PFSK-1 (cell line): ENCODE results near the gene LGR4.

Experiments
- FOXP2 ChIP-seq: optimal IDR thresholded peaks from 2 replicates; pipeline ENCODE3; 2011; ENCODE audit warnings: borderline replicate concordance, control low read depth, inconsistent platforms; ENCODE audit not compliant: insufficient read depth; ENCODE audit errors: extremely low read length, extremely low read depth
- POLR2AphosphoS5 ChIP-seq: IDR thresholded peaks from 2 replicates; pipeline ENCODE4 v1.6.1; 2012; ENCODE audit warnings: low read depth, mild to moderate bottlenecking, control low read depth, low read length, moderate library complexity
- SIN3A ChIP-seq: IDR thresholded peaks from 2 replicates; pipeline ENCODE4 v1.6.1; 2012; ENCODE audit warnings: mild to moderate bottlenecking, low read length, moderate library complexity, borderline replicate concordance; ENCODE audit not compliant: insufficient read depth
- TAF1 ChIP-seq: IDR thresholded peaks from 2 replicates; pipeline ENCODE4 v1.6.1; 2012; ENCODE audit warnings: low read length, control low read depth, borderline replicate concordance; ENCODE audit not compliant: insufficient read depth
- TF ChIP-seq, protein P1 (sequence below), 2 experiments: IDR thresholded peaks; 2 replicates each; pipeline versions ENCODE4 v1.6.1 to v1.8.0; 2011 to 2012; ENCODE audit warnings: low read depth in 2 of 2, low read length in 2 of 2, control low read depth in 1 of 2, inconsistent platforms in 1 of 2, mild to moderate bottlenecking in 1 of 2, moderate library complexity in 1 of 2; ENCODE audit not compliant: insufficient read depth in 1 of 2

The LGR4 gene

DNA sequence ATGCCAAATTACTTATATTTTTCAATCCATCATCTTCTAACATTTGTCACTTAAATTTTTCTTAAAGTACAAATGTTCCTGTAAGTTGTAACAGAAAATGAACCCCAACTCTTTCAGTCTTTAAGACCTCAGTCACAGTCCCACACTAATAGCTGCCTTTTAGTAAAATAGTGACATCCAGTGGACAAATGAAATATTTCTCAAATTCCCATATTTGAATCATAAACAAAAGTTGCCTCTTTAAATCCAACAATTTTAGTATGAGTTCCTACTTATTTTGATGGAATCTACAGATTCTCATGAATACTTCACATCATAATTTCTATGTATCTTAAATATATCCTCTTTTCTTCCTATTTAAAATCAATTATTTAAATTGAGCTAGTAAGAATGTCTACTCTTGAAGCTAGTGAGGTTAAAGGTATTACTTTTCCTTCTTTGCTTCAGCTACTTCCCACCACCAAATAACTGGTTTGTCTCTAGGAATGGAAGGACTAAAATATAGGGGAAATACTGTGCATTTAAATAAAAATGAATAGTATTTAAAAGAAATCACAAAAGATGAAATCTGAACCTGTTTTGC, 24.8 kb upstream of the LGR4 start:
- TF ChIP-seq POLR2AphosphoS5 (no peak), SIN3A (no peak), TAF1 (no peak), FOXP2 (no peak)
- TF ChIP-seq, protein P1, sequence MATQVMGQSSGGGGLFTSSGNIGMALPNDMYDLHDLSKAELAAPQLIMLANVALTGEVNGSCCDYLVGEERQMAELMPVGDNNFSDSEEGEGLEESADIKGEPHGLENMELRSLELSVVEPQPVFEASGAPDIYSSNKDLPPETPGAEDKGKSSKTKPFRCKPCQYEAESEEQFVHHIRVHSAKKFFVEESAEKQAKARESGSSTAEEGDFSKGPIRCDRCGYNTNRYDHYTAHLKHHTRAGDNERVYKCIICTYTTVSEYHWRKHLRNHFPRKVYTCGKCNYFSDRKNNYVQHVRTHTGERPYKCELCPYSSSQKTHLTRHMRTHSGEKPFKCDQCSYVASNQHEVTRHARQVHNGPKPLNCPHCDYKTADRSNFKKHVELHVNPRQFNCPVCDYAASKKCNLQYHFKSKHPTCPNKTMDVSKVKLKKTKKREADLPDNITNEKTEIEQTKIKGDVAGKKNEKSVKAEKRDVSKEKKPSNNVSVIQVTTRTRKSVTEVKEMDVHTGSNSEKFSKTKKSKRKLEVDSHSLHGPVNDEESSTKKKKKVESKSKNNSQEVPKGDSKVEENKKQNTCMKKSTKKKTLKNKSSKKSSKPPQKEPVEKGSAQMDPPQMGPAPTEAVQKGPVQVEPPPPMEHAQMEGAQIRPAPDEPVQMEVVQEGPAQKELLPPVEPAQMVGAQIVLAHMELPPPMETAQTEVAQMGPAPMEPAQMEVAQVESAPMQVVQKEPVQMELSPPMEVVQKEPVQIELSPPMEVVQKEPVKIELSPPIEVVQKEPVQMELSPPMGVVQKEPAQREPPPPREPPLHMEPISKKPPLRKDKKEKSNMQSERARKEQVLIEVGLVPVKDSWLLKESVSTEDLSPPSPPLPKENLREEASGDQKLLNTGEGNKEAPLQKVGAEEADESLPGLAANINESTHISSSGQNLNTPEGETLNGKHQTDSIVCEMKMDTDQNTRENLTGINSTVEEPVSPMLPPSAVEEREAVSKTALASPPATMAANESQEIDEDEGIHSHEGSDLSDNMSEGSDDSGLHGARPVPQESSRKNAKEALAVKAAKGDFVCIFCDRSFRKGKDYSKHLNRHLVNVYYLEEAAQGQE (IDR thresholded peaks at IDR 0.05; ENCODE audit: insufficient read depth in 1 of 2, low read depth in 2 of 2, low read length in 2 of 2): no peak

DNA sequence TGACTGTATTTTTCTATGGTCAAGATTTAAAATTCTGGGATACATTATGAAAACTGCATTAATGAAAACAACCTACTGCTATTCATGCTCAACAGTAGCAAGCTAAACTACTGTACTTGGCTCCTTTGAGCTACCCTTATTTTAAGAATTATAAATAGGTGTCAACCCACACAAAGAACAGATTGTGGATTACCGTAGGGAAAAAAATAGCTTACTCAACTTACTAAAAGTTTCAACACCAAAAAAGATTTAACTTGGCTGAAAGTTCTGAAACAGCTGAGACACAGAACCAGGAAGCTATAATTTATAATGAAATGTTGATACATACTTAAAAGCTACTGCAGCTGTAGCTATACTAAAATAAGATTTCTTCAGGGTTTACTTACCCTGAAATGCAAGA, 23.9 kb upstream of the LGR4 start:
- TF ChIP-seq, protein P1 (IDR thresholded peaks at IDR 0.05; ENCODE audit: insufficient read depth in 1 of 2, low read depth in 2 of 2, low read length in 2 of 2): no peak
- TF ChIP-seq SIN3A (no peak), FOXP2 (no peak), POLR2AphosphoS5 (no peak)

DNA sequence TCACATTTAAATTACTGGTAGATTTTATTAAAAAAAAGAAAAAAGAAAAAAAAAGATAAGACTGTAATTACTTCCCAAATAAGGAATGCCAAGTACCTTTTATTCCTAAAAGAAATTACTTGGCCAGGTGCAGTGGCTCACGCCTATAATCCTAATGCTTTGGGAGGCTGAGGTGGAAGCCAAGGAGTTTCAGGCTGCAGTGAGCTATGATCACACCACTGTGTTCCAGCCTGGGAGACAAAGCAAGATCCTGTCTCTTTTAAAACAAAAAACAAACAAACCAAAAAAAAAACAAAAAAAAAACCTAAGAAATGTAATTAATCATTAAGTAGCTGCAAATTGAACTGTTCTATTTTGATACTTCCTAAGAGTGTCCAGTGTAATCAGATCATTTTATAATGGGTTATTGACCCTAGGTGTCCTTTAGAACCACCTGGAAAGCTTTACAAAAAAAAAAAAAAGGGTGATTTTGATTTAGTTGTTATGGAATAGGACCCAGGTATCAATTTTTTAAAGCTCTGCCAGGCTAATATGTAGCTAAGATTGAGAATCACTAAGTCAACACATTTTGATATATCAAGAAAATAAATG, 23.2 kb upstream of the LGR4 start:
- TF ChIP-seq POLR2AphosphoS5 (no peak), SIN3A (no peak), TAF1 (no peak)
- TF ChIP-seq, protein P1 (IDR thresholded peaks at IDR 0.05; ENCODE audit: insufficient read depth in 1 of 2, low read depth in 2 of 2, low read length in 2 of 2): no peak

DNA sequence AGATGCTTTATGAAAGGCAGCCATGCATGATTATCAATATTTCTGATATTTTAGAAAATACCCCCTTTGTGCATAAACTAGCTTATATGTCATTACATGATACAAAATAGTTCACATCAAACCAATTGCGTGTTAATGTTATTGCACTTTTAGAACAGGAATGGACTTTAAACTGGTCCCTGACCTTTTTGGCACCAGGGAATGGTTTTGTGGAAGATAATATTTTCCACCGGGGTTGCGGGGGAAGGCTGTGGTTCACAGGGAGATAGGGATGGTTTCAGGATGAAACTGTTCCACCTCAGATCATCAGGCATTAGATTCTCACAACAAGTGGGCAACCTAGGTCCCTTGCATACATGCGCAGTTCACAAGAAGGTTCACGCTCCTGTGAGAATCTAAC, 16.5 kb upstream of the LGR4 start:
- TF ChIP-seq TAF1 (no peak), SIN3A (no peak), FOXP2 (no peak), POLR2AphosphoS5 (no peak)
- TF ChIP-seq, protein P1 (IDR thresholded peaks at IDR 0.05; ENCODE audit: insufficient read depth in 1 of 2, low read depth in 2 of 2, low read length in 2 of 2): no peak

DNA sequence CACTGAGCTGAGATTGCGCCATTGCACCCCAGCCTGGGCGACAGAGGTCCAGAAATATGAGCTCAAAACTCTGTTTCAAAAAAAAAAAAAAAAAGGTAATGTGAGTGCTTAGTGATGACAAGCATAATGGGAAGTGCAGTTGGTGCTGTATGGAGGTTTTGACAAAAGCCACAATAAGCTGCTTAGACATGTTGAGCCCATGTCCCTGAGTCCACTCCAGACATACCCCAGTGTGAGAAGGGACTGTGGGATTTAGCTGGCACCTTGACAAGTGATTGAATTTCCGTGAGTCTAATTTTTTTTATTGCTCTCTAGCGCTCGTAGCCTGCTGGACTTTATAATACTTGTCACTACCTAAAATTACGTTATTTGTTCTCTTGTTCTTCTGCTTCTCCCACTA, 15.1 kb upstream of the LGR4 start:
- TF ChIP-seq FOXP2 (no peak), TAF1 (no peak), POLR2AphosphoS5 (no peak), SIN3A (no peak)
- TF ChIP-seq, protein P1 (IDR thresholded peaks at IDR 0.05; ENCODE audit: insufficient read depth in 1 of 2, low read depth in 2 of 2, low read length in 2 of 2): no peak
